HG02642 (cell line): ENCODE measurements around the gene ANXA2R.

Source experiments
- ATAC-seq: cut with Tn5 transposase; IDR thresholded peaks from one replicate; pipeline ENCODE4 v1.9.1; 2021; ENCODE audit warnings: mild to moderate bottlenecking; ENCODE audit not compliant: unreplicated experiment, poor library complexity

ANXA2R gene

GRCh38 chr5:43006424-43007202, 33.5 kb downstream of the ANXA2R start:
- no peak for ATAC-seq

- no peak for ATAC-seq
Observed at GRCh38 chr5:43005031-43005430, 35.1 kb downstream of the ANXA2R start.

DNA sequence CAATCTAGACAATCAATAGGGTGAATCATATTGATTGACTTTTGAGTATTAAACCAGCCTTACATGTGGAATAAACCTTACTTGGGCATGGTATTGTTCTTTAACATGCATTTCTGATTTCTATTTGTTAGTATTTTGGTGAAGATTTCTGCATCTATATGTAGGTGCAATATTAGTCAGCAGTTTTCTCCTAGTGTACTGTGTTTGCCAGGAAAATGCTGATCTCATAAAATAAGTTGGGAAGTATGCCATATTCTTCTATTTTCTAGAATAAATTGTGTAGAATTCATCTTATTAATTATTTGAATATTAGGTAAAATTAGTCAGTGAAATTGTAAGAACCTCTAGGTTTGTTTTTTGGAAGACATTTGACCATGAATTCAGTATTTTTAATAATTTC, 38.4 kb downstream of the ANXA2R start:
- ATAC-seq = no peak

GRCh38 chr5:43000914-43001313, 39.2 kb downstream of the ANXA2R start:
- no peak for ATAC-seq

GRCh38 chr5:43000111-43000840, 39.8 kb downstream of the ANXA2R start:
- ATAC-seq = no peak

DNA sequence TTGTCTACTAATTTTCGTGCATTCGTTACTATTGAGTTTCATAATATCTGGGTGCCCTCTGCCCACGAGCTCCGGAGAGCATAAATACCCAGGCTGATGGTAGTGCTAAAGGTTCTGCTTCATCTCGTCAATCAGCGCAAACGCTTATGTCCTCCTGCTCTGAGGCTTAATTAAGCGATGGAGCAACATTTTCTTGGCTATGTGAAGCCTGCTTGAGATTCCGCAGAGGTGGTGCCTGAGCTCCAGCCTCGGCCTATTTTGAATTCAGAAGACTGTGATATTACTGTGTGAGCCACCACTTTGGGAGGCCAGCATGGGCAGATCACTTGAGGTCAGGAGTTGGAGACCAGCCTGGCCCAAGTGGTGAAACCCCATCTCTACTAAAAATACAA, 44.8 kb downstream of the ANXA2R start:
- ATAC-seq = no peak

DNA sequence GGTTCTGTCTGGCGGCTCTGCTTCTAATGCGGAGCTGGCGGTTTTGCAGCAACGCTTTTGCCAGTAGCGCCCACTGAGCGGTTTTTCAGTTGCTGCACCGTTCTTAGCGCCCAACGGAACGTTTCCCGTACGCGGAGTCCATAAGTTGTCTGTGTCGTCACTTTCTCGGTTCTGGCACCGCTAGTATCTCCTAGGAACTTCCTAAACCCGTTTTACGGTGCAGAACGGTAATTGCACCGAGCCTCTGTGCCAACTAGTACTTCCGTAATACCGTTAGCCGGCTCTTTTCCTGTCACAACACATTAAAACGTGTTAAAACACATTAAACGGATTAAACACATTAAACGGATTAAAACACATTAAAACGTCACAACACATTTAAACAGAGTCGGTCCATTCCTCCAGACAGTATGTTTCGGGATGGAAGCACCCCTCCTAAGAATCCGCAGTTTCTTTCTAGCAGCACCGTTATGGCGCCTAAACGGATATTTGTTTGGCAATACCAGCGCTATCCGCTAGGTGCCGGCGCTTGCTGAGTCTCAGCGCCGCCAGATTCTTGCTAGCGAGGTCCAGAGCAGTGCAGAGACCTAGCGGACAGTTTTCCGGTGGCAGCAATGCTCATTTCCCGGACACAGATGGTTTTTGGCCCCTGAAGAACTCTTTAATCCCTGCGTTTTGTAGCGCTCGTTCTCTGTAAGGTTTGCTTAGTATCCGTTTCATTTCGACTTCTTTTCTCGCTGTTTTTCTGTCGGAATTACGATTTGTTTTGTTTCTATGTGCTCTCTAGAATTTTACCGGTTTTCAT, 45.4 kb downstream of the ANXA2R start:
- peak; percentile 64 for ATAC-seq

- no peak for ATAC-seq
Observed at GRCh38 chr5:42994246-42994554, 45.9 kb downstream of the ANXA2R start.

GRCh38 chr5:42993516-42994245, 46.4 kb downstream of the ANXA2R start:
- peak; percentile 8 for ATAC-seq

GRCh38 chr5:42992088-42992879, 47.8 kb downstream of the ANXA2R start:
- peak; percentile 46 for ATAC-seq

DNA sequence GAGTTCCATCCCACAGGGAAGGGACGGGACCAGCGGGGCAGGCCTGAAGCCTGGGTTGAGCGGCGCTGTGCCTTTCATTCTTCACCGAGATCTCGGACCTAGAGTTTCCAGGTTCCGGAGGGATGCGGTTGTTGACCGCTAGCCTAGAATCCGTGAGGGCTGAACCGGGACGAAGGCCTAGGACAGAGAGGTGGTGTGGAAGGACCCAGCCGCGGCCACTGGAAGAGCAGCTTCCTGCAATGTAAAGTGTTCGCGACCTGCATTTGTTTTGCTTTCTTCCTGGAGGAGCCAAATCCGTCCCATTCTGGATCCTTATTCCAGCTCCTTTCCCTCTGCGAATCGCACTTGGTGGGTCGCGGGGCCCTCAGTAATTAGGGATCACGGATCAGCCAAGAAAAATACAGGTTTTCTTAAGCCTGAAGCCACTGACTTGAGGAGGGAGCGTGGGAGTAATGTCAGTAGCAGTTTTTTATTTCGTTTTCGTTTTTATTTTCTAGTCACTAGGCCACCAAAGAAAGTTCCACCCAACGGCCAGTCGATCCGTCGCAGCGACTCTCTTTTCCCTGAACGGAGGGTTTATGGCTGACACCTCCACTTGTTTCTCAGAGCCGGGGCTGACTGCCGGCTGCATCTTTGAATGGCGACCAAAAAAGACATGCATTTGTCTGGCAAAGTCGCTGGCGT, 48.6 kb downstream of the ANXA2R start:
- peak; percentile 34 for ATAC-seq

- no peak for ATAC-seq
Observed at GRCh38 chr5:42990892-42991291, 49.2 kb downstream of the ANXA2R start.
